GM18867 (cell line): ENCODE data around the gene CYCS.

ENCODE experiments used
- ATAC-seq: cut with Tn5 transposase; IDR thresholded peaks from one replicate; pipeline ENCODE4 v1.9.1; 2021; ENCODE audit warnings: mild to moderate bottlenecking, moderate library complexity; ENCODE audit not compliant: unreplicated experiment

The CYCS gene

DNA sequence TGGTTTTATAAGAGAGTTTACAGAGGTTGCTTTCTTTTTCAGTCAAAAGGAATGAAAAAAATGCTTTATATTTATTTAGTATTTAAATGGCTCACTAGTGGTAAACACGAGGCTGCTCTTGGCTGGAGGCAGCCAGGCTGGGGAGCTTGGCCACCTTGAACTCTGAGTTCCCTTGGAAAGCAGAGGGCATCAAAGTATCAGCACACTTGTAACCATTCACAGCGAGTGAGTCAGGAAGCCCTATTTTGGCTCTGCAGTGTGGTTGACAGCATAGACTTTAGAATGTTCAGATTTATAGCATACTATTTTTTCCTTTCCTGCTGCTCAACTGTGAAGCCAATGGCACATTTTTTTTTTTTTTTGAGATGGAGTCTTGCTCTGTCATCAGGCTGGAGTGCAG, 51.6 kb downstream of the CYCS start:
- no peak for ATAC-seq
